GM12892 (cell line): ENCODE results near the gene CFAP69.

Source experiments
- DNase-seq: peaks from one replicate; pipeline ENCODE4 v3.0.0; 2011; ENCODE audit not compliant: insufficient read length
- FAIRE-seq: peaks from 2 replicates; lab custom pipeline; 2011; peaks lifted over from hg19 to GRCh38; lab: Jason Lieb, UNC
- POLR2A ChIP-seq: IDR thresholded peaks from 2 replicates; pipeline ENCODE4 v1.6.1; 2011; ENCODE audit warnings: low read depth, low read length, control low read depth
- POLR2AphosphoS5 ChIP-seq: IDR thresholded peaks from 2 replicates; pipeline ENCODE4 v1.6.1; 2011; ENCODE audit warnings: low read depth, low read length, control low read depth
- TAF1 ChIP-seq: IDR thresholded peaks from 2 replicates; pipeline ENCODE4 v1.6.1; 2011; ENCODE audit warnings: low read depth, mild to moderate bottlenecking, control low read depth, low read length, borderline replicate concordance

The CFAP69 gene

GRCh38 chr7:90216771-90217170 lies 28.2 kb upstream of the CFAP69 start:
- TF ChIP-seq POLR2AphosphoS5, result no peak
- DNase-seq (no peak), FAIRE-seq (no peak)

- DNase-seq (no peak), FAIRE-seq (no peak)
- TF ChIP-seq TAF1 (no peak), POLR2AphosphoS5 (no peak), POLR2A (no peak)
These were observed 22.6 kb upstream of the CFAP69 start for GRCh38 chr7:90222390-90222789.

GRCh38 chr7:90222811-90223725 lies 21.9 kb upstream of the CFAP69 start:
- TF ChIP-seq TAF1 (no peak), POLR2AphosphoS5 (no peak), POLR2A (no peak)
- FAIRE-seq, result no peak

DNA sequence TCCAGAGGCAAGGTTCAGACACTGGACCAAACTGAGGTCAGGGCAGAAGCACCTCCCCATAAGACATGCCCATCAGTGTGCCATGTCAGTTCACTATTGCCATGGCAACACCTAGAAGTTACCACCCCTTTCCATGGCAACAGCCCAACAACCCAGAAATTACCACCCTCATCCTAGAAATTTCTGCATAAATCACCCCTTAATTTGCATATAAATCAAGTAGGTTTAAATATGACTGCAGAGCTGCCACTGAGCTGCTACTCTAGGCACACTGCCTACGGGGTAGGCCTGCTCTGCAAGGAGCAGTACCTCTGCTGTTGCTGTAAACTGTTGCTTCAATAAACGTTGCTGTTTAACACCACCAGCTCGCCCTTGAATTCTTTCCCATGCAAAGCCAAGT lies 20.8 kb upstream of the CFAP69 start:
- DNase-seq (no peak), FAIRE-seq (no peak)
- TF ChIP-seq POLR2A, result no peak
- no peak for TF ChIP-seq POLR2AphosphoS5

More at GRCh38 chr7:90222811-90223725, 21.9 kb upstream of the CFAP69 start:
- no peak for DNase-seq

GRCh38 chr7:90225181-90225580 lies 19.8 kb upstream of the CFAP69 start:
- TF ChIP-seq POLR2AphosphoS5 (no peak), TAF1 (no peak), POLR2A (no peak)

GRCh38 chr7:90225601-90226000 lies 19.4 kb upstream of the CFAP69 start:
- no peak for DNase-seq
- no peak for TF ChIP-seq TAF1
- no peak for TF ChIP-seq POLR2AphosphoS5
- no peak for TF ChIP-seq POLR2A
- FAIRE-seq, result no peak

More at GRCh38 chr7:90225181-90225580, 19.8 kb upstream of the CFAP69 start:
- DNase-seq, result no peak
- FAIRE-seq, result no peak

- no peak for TF ChIP-seq TAF1
- FAIRE-seq, result no peak
- no peak for DNase-seq
These were observed 17.7 kb upstream of the CFAP69 start for GRCh38 chr7:90227259-90227658.

- TF ChIP-seq POLR2AphosphoS5 (no peak), POLR2A (no peak), TAF1 (no peak)
- DNase-seq, result no peak
- no peak for FAIRE-seq
These were observed 15.3 kb upstream of the CFAP69 start for GRCh38 chr7:90229682-90230081.

- DNase-seq (no peak), FAIRE-seq (no peak)
- TF ChIP-seq TAF1, result no peak
- no peak for TF ChIP-seq POLR2A
- TF ChIP-seq POLR2AphosphoS5, result no peak
These were observed 14.1 kb upstream of the CFAP69 start for GRCh38 chr7:90230834-90231233.

DNA sequence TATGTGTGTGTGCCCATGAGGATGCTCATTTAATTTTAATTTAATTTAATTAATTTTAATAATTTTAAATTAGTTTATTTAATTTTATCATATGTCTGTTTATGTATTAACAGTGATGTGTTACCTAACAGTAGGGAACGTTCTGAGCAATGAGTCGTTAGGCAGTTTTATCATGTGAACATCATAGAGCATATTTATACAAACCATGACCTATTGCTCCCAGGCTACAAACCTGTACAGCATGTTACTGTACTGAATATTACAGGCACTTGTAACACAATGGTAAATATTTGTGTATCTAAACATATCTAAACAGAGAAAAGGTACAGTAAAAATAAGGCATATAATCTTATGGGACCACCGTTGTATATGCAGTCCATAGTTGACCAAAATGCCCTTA lies 13.7 kb upstream of the CFAP69 start:
- TF ChIP-seq POLR2AphosphoS5 (no peak), TAF1 (no peak), POLR2A (no peak)
- DNase-seq (no peak), FAIRE-seq (no peak)

DNA sequence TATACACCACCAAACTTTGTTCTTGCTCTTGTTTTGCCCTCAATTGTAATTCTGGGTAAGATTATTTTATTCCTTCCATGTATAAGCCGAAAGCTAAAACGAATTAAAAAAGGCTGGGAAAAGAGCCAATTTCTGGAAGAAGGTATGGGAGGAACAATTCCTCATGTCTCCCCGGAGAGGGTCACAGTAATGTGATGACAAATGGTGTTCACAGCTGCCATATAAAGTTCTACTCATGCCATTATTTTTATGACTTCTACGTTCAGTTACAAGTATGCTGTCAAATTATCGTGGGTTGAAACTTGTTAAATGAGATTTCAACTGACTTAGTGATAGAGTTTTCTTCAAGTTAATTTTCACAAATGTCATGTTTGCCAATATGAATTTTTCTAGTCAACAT lies 12.5 kb upstream of the CFAP69 start:
- no peak for FAIRE-seq
- no peak for DNase-seq
- TF ChIP-seq POLR2A, result no peak
- TF ChIP-seq POLR2AphosphoS5, result no peak
- TF ChIP-seq TAF1, result no peak

DNA sequence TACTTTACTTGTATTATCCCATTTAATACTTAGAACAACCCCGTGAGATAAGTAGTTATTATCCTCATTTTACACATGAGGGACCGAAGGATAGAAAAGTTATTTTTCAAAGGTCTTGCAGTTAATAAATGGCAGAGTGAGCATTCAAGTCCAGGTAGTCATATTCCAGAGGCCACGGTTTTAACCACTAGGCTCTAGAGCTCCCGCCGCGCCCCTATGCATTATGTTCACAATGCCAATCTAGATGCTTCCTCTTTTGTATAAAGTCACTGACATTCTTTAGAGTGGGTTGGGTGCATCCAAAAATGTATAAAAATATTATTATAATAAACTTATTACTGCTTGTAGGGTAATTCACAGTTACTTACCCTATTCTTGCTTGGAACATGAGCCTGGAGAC lies 11.4 kb upstream of the CFAP69 start:
- DNase-seq (no peak), FAIRE-seq (no peak)
- TF ChIP-seq TAF1, result no peak
- TF ChIP-seq POLR2A, result no peak
- no peak for TF ChIP-seq POLR2AphosphoS5
